Choroid plexus epithelial cell (primary cell): Measurements from ENCODE around the gene NEURL1B.

Experiments used
- DNase-seq: peaks from one replicate; pipeline ENCODE4 v3.0.0-alpha.2; 2010; ENCODE audit warnings: low read depth
- H3K4me3 ChIP-seq: 2 replicates; pipeline ENCODE4 v1.5.1; 2011; ENCODE audit warnings: low read depth, mild to moderate bottlenecking, control low read depth, low read length, moderate library complexity
- CTCF ChIP-seq: conservative IDR thresholded peaks from 2 replicates; pipeline ENCODE4 v1.5.1; 2011; ENCODE audit warnings: low read depth, mild to moderate bottlenecking, control low read depth, inconsistent platforms, low read length, moderate library complexity

The NEURL1B gene

GRCh38 chr5:172679628-172680212, 38.7 kb downstream of the NEURL1B start:
- no peak for DNase-seq
- no peak overlapping the region for H3K4me3 ChIP-seq
- no peak for TF ChIP-seq CTCF

- TF ChIP-seq CTCF, result no peak
- no peak for DNase-seq
- H3K4me3 ChIP-seq, result no peak overlapping the region
Observed at GRCh38 chr5:172680921-172681320, 39.9 kb downstream of the NEURL1B start.

GRCh38 chr5:172681421-172681820, 40.4 kb downstream of the NEURL1B start:
- TF ChIP-seq CTCF, result no peak
- DNase-seq, result no peak
- H3K4me3 ChIP-seq, result no peak overlapping the region

- no peak overlapping the region for H3K4me3 ChIP-seq
- no peak for DNase-seq
- TF ChIP-seq CTCF, result no peak
Observed at GRCh38 chr5:172683264-172683644, 42.2 kb downstream of the NEURL1B start.

- no peak for TF ChIP-seq CTCF
- no peak for DNase-seq
- no peak overlapping the region for H3K4me3 ChIP-seq
Observed at GRCh38 chr5:172683645-172684471, 42.8 kb downstream of the NEURL1B start.

GRCh38 chr5:172685091-172685490, 44.0 kb downstream of the NEURL1B start:
- DNase-seq, result no peak
- TF ChIP-seq CTCF, result no peak

GRCh38 chr5:172686111-172686510, 45.0 kb downstream of the NEURL1B start:
- no peak overlapping the region for H3K4me3 ChIP-seq
- TF ChIP-seq CTCF, result no peak
- DNase-seq, result no peak

More at GRCh38 chr5:172685091-172685490, 44.0 kb downstream of the NEURL1B start:
- H3K4me3 ChIP-seq, result no peak overlapping the region
